ENCODE results near the gene ZNF689. TPM values are rescaled to one million over a fixed set of nuclear protein-coding genes. Genes with fewer than 3 reads are reported as not detected.

The ZNF689 gene
- total and polyA plus RNA-seq, 12 donors = 2.9 to 12.9 (median 9.1) TPM

DNA sequence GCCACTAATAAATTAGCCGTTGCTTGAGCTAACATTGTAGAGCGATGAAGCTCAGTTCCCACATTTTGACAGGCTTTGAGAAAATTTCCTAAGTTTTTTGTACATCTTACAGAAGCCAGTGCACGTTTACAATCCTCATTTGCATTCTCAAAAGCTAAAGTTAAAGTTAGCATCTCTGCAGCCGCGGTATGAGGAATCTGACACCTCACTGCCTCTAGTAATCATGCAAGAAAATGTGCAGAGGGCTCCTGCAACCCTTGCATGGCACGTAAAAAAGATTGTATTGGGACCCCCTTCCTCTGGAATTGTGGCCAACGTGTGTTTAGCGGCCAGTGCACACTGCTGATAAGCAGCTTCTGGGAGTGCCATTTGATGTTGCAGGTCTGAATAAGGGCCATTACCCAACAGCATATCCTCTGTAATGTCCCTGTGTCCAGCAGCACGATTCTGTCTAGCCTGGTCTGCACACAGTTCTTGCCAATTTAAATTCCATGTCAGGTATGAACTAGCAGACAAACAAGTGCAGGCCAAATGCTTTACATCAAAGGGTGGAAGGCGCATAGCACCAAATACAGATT, 12.4 kb upstream of the ZNF689 start:
- peaks cover 0 to 13% of the 10 kb centered on the region in 2 donors for H3K4me1 ChIP-seq (replicated peaks in 1 of 2)
- no peak for DNase-seq
- H3K36me3 ChIP-seq (replicated peaks in 1 of 2) = no peaks in the 10 kb centered on the region
- no peak overlapping the region for H3K4me3 ChIP-seq
- H3K27ac ChIP-seq = no peak overlapping the region
- no peak for TF ChIP-seq POLR2A (IDR thresholded peaks at IDR 0.05)
- TF ChIP-seq, protein P1, sequence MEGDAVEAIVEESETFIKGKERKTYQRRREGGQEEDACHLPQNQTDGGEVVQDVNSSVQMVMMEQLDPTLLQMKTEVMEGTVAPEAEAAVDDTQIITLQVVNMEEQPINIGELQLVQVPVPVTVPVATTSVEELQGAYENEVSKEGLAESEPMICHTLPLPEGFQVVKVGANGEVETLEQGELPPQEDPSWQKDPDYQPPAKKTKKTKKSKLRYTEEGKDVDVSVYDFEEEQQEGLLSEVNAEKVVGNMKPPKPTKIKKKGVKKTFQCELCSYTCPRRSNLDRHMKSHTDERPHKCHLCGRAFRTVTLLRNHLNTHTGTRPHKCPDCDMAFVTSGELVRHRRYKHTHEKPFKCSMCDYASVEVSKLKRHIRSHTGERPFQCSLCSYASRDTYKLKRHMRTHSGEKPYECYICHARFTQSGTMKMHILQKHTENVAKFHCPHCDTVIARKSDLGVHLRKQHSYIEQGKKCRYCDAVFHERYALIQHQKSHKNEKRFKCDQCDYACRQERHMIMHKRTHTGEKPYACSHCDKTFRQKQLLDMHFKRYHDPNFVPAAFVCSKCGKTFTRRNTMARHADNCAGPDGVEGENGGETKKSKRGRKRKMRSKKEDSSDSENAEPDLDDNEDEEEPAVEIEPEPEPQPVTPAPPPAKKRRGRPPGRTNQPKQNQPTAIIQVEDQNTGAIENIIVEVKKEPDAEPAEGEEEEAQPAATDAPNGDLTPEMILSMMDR (IDR thresholded peaks at IDR 0.05) = no peak
- intact Hi-C loops (cut with DNase I) = loop anchor here in 1 of 2 donors (10.0 kb wide), 1 partner anchor 168 kb away; no protein-coding TSS in a partner anchor
- H3K27me3 ChIP-seq = no peaks in the 10 kb centered on the region
- 68 to 73% (median 69%) methylated on average over 7 to 10 of the region's 10 CpGs for WGBS, 4 donors
- H3K9me3 ChIP-seq (replicated peaks in 1 of 3) = no peaks in the 10 kb centered on the region

DNA sequence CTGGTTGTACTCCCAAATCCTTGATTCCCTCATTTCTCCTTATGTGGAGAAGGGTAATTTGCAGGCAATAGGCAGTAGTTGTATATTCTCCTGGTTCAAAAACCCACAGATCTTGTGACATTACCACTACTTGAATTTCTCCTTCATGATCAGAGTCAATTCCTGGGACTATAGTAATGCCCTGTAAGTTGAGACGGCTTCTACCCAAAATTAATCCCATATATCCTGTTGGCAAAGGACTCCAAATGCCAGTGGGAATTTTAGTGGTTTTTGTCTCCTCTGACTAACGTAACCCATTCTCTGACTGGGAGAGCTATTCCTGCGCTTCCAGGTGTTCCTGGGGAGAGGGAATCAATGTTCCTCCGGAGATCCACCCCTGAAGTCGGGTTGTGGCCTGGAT, 11.6 kb upstream of the ZNF689 start:
- Histone ChIP-seq H3K9me3 (replicated peaks in 1 of 3) (no peaks in the 10 kb centered on the region), H3K4me3 (no peak overlapping the region), H3K4me1 (replicated peaks in 1 of 2) (peaks cover 0 to 13% of the 10 kb centered on the region in 2 donors), H3K36me3 (replicated peaks in 1 of 2) (no peaks in the 10 kb centered on the region), H3K27ac (no peak overlapping the region), H3K27me3 (no peaks in the 10 kb centered on the region)
- no peak for DNase-seq
- TF ChIP-seq POLR2A (IDR thresholded peaks at IDR 0.05) = no peak
- TF ChIP-seq, protein P1 (IDR thresholded peaks at IDR 0.05) = no peak
- 85 to 88% (median 87%) methylated on average over 5 of the region's 5 CpGs for WGBS, 4 donors
- intact Hi-C loops (cut with DNase I) = loop anchor here in 1 of 2 donors (10.0 kb wide), 1 partner anchor 167 kb away; no protein-coding TSS in a partner anchor

DNA sequence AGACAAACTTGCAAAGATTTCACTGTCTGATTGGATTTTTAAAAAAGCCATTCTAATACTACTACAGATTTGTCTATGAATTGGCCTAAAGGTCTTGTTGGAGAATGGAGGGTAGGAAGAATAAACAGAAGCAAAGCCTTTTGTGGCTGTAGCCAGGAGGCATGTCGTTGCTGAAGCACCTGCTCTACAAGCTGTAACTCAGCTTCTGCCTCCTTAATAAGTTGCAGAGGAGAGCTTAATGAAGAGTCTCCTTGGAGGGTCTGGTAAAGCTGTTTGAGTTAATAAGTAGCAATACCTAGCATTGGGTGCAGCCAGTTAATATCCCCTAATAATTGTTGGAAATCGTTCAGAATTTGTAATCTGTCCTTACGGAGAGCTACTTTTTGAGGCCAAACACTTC, 10.0 kb upstream of the ZNF689 start:
- peak overlapping the region in 2 of 5 donors; percentile 38 to 48 for H3K27ac ChIP-seq
- no peak overlapping the region for H3K4me3 ChIP-seq
- H3K36me3 ChIP-seq (replicated peaks in 1 of 2) = no peaks in the 10 kb centered on the region
- WGBS, 4 donors = 61 to 77% (median 71%) methylated on average over 3 of the region's 3 CpGs
- H3K9me3 ChIP-seq (replicated peaks in 1 of 3) = no peaks in the 10 kb centered on the region
- TF ChIP-seq, protein P1 (IDR thresholded peaks at IDR 0.05) = no peak
- TF ChIP-seq POLR2A (IDR thresholded peaks at IDR 0.05) = no peak
- H3K27me3 ChIP-seq = no peaks in the 10 kb centered on the region
- DNase-seq = no peak
- peaks cover 0 to 13% of the 10 kb centered on the region in 2 donors for H3K4me1 ChIP-seq (replicated peaks in 1 of 2)
- intact Hi-C loops (cut with DNase I) = loop anchor here in 1 of 2 donors (10.0 kb wide), 1 partner anchor 165 kb away; no protein-coding TSS in a partner anchor

DNA sequence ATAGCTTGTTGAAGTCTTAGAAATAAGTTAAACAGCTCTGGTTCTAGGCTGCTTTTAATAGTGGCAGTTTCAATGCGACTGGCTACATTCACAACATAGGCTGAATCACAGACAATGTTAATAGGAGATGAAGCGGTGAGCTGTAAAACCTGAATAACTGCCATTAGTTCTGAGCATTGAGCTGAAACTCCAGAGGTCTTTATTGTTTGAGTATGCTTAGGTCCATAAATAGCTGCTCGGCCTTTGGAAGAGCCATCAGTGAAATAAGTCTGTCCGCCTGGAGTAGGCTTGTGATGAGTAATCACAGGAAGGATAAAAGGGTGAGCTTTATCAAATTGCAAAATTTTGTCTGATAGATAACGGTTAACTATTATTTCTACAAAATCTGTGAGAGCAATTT, 9.4 kb upstream of the ZNF689 start:
- Histone ChIP-seq H3K4me1 (replicated peaks in 1 of 2) (peaks cover 0 to 13% of the 10 kb centered on the region in 2 donors), H3K27ac (peak overlapping the region in 3 of 5 donors; percentile 6 to 48 (median 38)), H3K27me3 (no peaks in the 10 kb centered on the region), H3K9me3 (replicated peaks in 1 of 3) (no peaks in the 10 kb centered on the region), H3K36me3 (replicated peaks in 1 of 2) (no peaks in the 10 kb centered on the region), H3K4me3 (no peak overlapping the region)
- intact Hi-C loops (cut with DNase I) = loop anchor here in 1 of 2 donors (10.0 kb wide), 2 partner anchors 55 to 165 kb away; no protein-coding TSS in a partner anchor
- 41 to 50% (median 44%) methylated on average over 5 of the region's 5 CpGs for WGBS, 4 donors
- no peak for TF ChIP-seq POLR2A (IDR thresholded peaks at IDR 0.05)
- TF ChIP-seq, protein P1 (IDR thresholded peaks at IDR 0.05) = no peak
- peak in 2 of 7 donors; percentile 32 to 43 for DNase-seq

Measured in adrenal gland (tissue), 12 donors.